Epidermal melanocyte (primary cell): ENCODE data around the gene RBM47.

ENCODE experiments used
- DNase-seq: peaks from one replicate; pipeline ENCODE4 v3.0.0; 2011; ENCODE audit warnings: low spot score; ENCODE audit not compliant: insufficient read length

Gene RBM47

DNA sequence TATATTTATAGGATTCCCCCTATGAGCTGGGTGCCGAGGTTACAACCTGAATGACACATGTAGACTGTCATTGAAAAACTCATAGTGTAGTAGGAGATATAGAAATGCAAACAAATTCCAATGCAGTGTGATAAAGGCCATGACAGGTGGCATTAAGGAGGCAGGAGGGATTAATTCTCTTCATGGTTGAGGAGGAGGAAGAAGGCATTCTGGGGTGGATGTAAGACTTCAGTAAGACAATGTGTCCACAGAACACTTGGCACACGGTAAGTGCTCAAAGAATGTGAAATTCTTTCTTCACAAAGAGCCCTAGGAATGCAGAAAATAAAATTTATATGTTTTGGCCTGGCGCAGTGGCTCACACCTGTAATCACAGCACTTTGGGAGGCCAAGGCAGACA is 136.5 kb downstream of the RBM47 start:
- no peak for DNase-seq

DNA sequence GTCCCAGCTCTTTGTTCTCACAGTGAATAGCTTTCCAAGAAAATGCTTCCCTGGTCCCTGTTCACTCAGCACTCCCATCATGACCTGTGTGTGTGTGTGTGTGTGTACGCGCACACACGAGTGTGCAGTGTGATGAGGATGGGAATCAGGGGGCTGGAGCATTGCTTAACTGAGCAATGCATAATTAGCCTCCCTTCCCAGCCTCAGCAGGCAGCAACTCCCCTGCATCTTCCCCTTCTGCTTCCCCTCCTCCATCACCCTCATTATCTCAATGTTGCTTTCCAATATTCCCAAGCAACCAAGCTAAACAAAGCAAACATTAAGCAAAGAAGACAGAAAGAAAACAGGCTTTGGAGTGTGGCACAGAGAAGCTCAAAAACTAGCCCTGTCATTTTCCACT is 137.0 kb downstream of the RBM47 start:
- DNase-seq: no peak

- DNase-seq: no peak
Observed at GRCh38 chr4:40490481-40490880, 139.2 kb downstream of the RBM47 start.

DNA sequence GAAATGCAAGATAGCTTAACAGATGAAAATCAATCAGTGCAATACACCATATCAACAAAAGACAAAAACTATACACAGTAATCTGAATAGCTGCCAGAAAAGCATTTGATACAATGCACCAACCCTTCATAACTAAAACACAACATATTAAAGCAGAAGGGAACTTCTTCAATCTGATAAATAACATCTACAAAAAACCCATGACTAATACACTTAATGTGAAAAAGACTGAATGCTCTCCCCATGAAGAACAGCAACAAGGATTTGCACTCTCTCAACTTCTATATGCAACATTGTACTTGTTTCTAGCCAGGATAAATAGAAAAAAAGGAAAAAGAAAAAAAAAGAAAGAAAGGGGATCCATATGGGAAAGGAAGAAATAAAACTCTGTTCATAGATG is 139.7 kb downstream of the RBM47 start:
- DNase-seq: no peak

- no peak for DNase-seq
Observed at GRCh38 chr4:40486534-40486933, 143.1 kb downstream of the RBM47 start.

DNA sequence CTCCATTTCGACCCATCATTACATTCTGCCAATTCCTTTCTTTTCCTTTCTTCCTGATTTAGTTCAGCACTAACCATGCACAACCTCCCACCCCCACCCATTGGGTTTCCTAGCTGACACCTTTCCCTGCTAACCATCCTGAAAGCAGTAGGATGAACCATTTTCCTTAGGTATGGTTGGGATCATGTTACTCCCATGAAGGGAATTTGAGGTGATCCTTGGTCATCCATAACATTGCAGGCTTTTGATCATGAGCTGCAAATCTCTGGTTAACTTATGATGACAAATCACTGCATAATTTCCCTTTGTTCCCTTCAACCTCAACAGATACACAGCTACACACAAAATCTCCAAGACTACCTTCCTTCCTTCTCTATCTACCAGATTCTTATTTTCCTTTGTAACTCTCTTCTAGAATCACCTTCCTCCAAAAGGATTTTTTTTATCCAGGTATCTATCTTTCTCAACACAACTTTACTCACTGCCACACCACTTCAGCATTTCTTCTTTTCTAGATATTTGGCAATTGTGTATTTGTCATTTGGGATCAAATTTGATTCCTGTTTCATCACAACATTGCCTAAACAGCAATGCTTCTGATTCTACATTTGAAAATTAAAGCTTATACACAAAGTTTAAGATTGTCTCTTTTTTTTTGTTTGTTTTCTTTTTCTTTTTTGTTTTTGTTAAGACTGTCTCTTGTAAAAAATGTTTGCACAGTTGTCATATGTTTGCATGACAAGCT is 145.1 kb downstream of the RBM47 start:
- no peak for DNase-seq

DNA sequence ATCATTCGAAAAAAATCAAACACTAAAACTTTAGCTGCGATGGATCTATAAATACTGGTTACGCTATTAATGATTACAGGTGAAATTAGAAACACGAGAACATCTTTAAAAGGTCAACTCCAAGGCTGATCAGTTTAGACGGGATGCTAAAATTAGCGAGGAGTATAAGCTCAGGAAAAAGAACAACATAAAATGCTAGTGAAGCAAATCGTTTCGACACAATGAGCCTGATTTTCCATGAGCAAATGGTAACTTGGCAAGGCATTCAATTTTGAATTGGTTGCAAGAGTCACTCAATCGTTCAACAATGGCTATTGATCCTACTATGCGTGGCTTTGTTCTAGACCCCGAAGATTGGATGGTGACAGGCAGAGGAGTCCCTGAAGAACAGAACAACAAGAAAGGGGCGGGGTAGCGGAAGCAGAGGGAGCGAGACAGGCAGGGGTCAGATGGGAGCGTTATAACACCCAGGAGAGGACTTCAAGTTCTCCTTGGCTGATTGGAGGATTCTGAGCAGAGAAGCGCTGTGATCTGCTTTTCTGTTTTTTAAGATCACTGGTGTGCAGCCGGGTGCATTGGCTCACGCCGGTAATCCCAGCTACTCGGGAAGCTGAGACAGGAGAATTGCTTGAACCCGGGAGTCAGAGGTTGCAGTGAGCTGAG is 146.5 kb downstream of the RBM47 start:
- DNase-seq: no peak

- no peak for DNase-seq
Observed at GRCh38 chr4:40481977-40482376, 147.7 kb downstream of the RBM47 start.

- no peak for DNase-seq
Observed at GRCh38 chr4:40480291-40480690, 149.4 kb downstream of the RBM47 start.

DNA sequence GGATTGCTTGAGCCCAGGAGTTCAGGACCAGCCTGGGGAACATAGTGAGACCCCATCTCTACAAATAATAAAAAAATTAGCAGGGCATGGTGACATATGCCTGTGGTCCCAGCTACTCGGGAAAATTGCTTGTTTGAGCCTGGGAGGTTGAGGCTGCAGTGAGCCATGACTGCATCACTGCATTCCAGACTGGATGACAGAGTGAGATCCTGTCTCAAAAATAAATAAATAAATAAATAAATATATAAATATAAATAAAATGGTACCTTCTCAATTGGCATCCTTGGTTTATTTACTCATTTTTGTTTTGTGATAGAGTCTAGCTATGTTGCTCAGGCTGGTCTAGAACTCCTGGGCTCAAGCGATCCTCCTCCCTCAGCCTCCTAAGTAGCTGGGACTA is 150.3 kb downstream of the RBM47 start:
- no peak for DNase-seq

DNA sequence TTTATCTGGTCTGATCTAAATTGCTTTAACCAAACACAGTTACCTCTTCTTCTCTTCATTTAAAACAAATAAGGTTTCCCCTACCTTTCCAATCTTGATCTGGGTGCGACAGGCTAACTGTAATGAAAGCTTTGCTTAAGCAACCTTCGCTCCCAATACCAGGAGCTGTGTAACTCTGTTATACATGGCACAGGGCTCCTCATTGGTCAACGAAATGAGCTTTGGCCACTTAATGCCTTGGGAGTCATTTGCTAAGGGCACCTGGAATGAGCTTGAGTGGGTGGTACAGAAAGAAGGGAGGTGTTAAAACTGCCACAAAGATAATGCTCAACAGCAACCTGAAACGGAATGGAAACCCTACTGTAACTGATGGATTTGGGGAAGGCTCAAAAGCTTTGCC is 154.1 kb downstream of the RBM47 start:
- no peak for DNase-seq

DNA sequence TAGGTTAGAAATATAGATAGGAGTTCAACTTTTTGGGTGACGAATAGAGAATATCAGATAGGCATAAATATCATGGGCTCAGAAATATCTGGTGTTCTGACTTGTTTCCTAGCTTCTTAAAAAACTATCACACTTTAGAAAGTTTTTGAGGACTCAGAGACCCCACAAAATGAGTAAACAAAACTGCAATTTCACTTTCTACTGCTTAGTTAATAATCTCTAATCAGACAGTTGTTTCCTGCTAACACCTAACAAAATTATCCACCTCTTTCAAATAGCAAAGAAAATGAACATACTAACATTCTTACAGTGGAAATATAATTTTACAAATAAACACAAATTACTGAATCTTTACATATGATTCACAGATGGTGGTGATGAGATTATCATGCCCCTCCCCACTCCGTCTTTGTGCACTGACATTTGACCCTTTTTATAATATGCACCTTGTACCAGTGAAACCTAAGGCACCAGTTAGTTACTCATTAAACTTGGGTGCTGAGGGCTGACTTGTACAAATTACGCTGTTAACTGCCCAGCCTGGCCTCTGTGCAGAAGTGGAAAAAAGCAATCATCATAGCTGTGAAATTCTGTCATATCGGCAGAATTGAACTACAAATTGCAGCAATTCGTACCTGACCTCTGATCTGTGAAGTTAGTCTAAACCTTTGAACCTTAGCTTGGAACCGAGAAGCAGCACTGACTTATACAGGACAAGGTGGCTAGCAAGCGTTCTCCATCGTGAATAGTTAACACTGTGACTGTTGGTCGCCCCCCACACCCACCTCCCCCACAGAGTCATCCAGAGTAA is 155.9 kb downstream of the RBM47 start:
- no peak for DNase-seq

DNA sequence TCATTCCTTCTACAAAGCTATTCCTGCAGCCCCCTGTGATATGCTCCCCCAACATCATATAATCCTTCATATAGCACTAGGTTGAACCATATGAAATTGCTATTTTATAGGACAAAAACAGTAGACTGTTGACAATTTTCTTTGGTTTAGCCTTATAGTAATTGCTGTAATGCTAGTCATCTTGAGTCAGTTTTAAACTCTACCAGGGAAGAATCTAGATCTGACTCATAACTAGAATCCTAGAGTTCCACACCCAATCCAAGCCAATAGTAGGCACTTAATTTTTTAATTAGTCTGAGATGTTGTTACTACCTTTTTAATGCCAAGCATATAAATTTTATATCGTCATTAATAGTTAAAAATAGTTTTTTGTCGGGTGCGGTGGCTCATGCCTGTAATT is 157.7 kb downstream of the RBM47 start:
- no peak for DNase-seq

- DNase-seq: no peak
Observed at GRCh38 chr4:40466789-40467188, 162.9 kb downstream of the RBM47 start.

DNA sequence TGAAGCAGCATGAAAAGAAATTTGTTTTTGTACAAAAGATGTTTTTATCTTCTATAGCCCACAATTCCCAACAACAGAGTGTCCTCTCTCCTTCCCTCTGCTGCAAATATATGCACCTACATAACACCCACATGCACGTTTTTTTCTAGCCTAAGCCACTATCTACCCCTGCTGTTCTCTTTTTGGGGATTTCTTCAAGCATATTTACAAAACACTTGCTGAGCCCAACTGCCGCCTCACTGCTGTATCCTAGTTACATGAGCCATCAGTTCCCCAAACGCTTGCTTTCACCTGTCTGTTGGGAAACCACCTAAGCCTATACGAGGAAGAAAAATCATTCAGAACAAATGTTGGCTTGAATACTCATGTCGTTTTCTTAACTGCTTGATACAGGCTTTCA is 167.3 kb downstream of the RBM47 start:
- no peak for DNase-seq

DNA sequence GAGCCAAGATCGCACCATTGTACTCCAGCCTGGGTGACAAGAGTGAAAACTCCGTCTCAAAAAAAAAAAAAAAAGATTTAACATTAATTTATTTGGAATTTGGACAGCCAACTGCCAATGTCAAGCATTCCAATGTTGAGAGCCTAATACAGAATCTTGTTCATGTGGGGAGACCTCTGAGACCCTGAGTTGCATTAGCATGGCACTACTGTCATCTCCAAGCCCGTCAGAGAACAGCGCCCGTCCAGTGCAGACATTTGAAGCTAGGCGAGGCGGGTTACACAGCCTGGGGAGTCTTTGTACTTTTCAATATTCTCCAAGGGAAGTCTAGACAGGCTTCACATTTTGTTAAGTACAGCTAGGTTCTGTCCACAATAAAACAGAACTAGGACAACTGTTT is 167.8 kb downstream of the RBM47 start:
- DNase-seq: no peak

- no peak for DNase-seq
Observed at GRCh38 chr4:40461062-40461461, 168.6 kb downstream of the RBM47 start.

- no peak for DNase-seq
Observed at GRCh38 chr4:40458683-40459082, 171.0 kb downstream of the RBM47 start.

- no peak for DNase-seq
Observed at GRCh38 chr4:40458109-40458508, 171.6 kb downstream of the RBM47 start.

GRCh38 chr4:40455340-40455902 is 174.2 kb downstream of the RBM47 start:
- no peak for DNase-seq

DNA sequence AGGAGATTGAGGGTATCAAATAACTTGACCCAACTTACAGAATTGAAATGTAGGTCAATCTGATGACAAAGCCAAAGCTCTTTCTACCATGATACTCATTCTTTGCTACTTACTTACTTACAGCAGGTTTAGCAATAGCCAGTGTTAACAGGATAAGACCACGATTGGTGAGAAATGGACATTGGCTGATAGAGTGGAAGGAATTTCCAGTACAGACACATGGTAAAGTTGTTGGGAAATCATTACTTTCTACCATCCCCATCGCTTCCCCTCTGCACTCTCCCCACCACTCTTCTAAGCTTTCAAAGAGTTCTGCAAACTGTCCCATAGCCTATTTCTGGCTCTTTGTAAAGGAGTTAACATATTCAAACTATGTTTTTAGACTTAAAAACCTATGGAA is 174.8 kb downstream of the RBM47 start:
- DNase-seq: no peak

- no peak for DNase-seq
Observed at GRCh38 chr4:40453912-40454311, 175.8 kb downstream of the RBM47 start.
